H1 (cell line): ENCODE data around the gene CCL23. TPM values are rescaled to one million over a fixed set of nuclear protein-coding genes. Genes with fewer than 3 reads are reported as not detected.

ENCODE experiments used
- BRCA1 ChIP-seq: IDR thresholded peaks from 2 replicates; pipeline ENCODE4 v1.6.1; 2012; ENCODE audit warnings: low read depth, low read length, improper control_type of control experiment
- CHD7 ChIP-seq: fragments of 300-600 bp; sonication (generic); IDR thresholded peaks from 2 replicates; pipeline ENCODE4 v1.7.1; 2012; ENCODE audit warnings: low read length, moderate library complexity, mild to moderate bottlenecking, inconsistent platforms; ENCODE audit not compliant: insufficient replicate concordance
- SP4 ChIP-seq: IDR thresholded peaks from 2 replicates; pipeline ENCODE4 v1.6.1; 2012; ENCODE audit warnings: low read length, inconsistent platforms
- polyA plus RNA-seq, 7 experiments: library from polyadenylated mRNA; depleted of rRNA in 3 of 7; stranded (reverse) in 5 of 7; unstranded in 2 of 7; fragments of >200 nt in 5 of 7; fragments of 200-250 nt in 2 of 7; gene quantifications; 1 replicate in 5 of 7; 2 replicates in 1 of 7; 4 replicates in 1 of 7; pipeline versions ENCODE4 v1.2.1 to v1.2.3, GENCODE V29; 2011 to 2013; ENCODE audit warnings: missing spikeins in 2 of 7, mixed read lengths in 2 of 7
- total RNA-seq: library from RNA; stranded (reverse); fragmentation: NEBNext Ultra II Directional; extraction: Animal tissue kit (Norgen Biotek cat#: 25700); gene quantifications from 2 replicates; pipeline ENCODE4 v1.2.1, GENCODE V29; 2021

The CCL23 gene
- total and polyA plus RNA-seq, 2 of the 8 experiments (the other 6 are each of a cell fraction or from before 2014, with no cell fraction given), result not detected

- TF ChIP-seq CHD7 (no peak), SP4 (no peak), BRCA1 (no peak)
These were observed 52.5 kb downstream of the CCL23 start (continued) for GRCh38 chr17:35965272-35965671.
